HCT116 (cell line): ENCODE data around the gene KRT12. TPM values are rescaled to one million over a fixed set of nuclear protein-coding genes. Genes with fewer than 3 reads are reported as not detected.

ENCODE experiments used
- ATAC-seq: fragments of 200-7000 bp; cut with Tn5 transposase; 2 replicates; pipeline ENCODE4 v1.9.1; 2020; ENCODE audit warnings: mild to moderate bottlenecking, moderate library complexity
- BruUV-seq: library from RNA; stranded (reverse); fragments of 400-500 nt; replicated peaks from 2 replicates; lab custom pipeline; 2021; lab: Mats Ljungman, UMichigan
- CTCF ChIA-PET: fragments of 300-600 bp; sonication (Branson Sonifier 250); formaldehyde crosslinking; loops from one replicate; lab custom pipeline; 2021; ENCODE audit warnings: antibody characterized with exemption; lab: Charles Lee
- POLR2A ChIA-PET: fragments of 300-600, 350-600 bp; sonication (Branson Sonifier 250); formaldehyde crosslinking; loops from one replicate; lab custom pipeline; 2021; ENCODE audit warnings: antibody characterized with exemption; lab: Charles Lee
- RAD21 ChIA-PET, 2 experiments: fragments of 300-600 bp; sonication (Branson Sonifier 250); formaldehyde crosslinking; loops; one replicate each; lab custom pipeline; 2023; ENCODE audit warnings: low total read pairs in 2 of 2; ENCODE audit not compliant: uncharacterized antibody in 2 of 2, unreplicated experiment in 2 of 2, low non-redundant PET in 1 of 2; lab: Charles Lee
- DNase-seq: peaks from one replicate; pipeline ENCODE4 v3.0.0-alpha.2; 2010; ENCODE audit warnings: low read depth, low spot score
- H2AFZ ChIP-seq: fragments of 200-600 bp; shearing (Covaris generic), sonication (generic); 2 replicates; pipeline ENCODE4 v1.6.1; 2017; ENCODE audit warnings: low read depth, mixed run types, mixed read lengths, antibody characterized with exemption, low read length; ENCODE audit not compliant: poor library complexity, severe bottlenecking
- H3K27ac ChIP-seq: 2 replicates; pipeline ENCODE4 v1.5.1; 2012; ENCODE audit warnings: low read depth, low read length
- H3K27me3 ChIP-seq: fragments of 200-600 bp; sonication (generic); 2 replicates; pipeline ENCODE4 v1.6.1; 2016; ENCODE audit warnings: mixed run types, low read length, mixed read lengths; ENCODE audit not compliant: insufficient read depth
- H3K36me3 ChIP-seq, 2 experiments: fragments of 200-500 bp in 1 of 2; fragments of 200-600 bp in 1 of 2; sonication (Bioruptor generic) in 1 of 2; sonication (generic) in 1 of 2; 2 replicates each; pipeline versions ENCODE4 v1.5.1 to v1.6.1; 2014 to 2016; ENCODE audit warnings: low read length in 2 of 2, inconsistent platforms in 1 of 2, mixed read lengths in 1 of 2, mixed run types in 1 of 2; ENCODE audit not compliant: insufficient read depth in 2 of 2, control insufficient read depth in 1 of 2
- H3K4me1 ChIP-seq, 2 experiments: fragments of 200-600 bp in 1 of 2; sonication (generic) in 1 of 2; 2 replicates each; pipeline versions ENCODE4 v1.5.1 to v1.6.1; 2012 to 2017; ENCODE audit warnings: low read length in 2 of 2, inconsistent platforms in 1 of 2, mild to moderate bottlenecking in 1 of 2, mixed read lengths in 1 of 2, mixed run types in 1 of 2, moderate library complexity in 1 of 2; ENCODE audit not compliant: insufficient read depth in 2 of 2, control insufficient read depth in 1 of 2
- H3K4me2 ChIP-seq: fragments of 200-600 bp; sonication (generic); 2 replicates; pipeline ENCODE4 v1.6.1; 2017; ENCODE audit warnings: mixed run types, low read length, mixed read lengths
- H3K4me3 ChIP-seq, 2 experiments: fragments of 200-600 bp in 1 of 2; sonication (generic) in 1 of 2; replicated peaks in 1 of 2; 2 replicates each; pipeline ENCODE4 v1.5.1; 2011 to 2016; ENCODE audit warnings: low read length in 2 of 2, control low read depth in 1 of 2, low read depth in 1 of 2, mild to moderate bottlenecking in 1 of 2, mixed read lengths in 1 of 2, mixed run types in 1 of 2
- H3K79me2 ChIP-seq: fragments of 200-600 bp; sonication (generic); 2 replicates; pipeline ENCODE4 v1.6.1; 2017; ENCODE audit warnings: mild to moderate bottlenecking, mixed run types, low read length, moderate library complexity, mixed read lengths; ENCODE audit not compliant: insufficient read depth
- H3K9ac ChIP-seq: fragments of 200-600 bp; sonication (generic); 2 replicates; pipeline ENCODE4 v1.6.1; 2016; ENCODE audit warnings: low read length, mixed read lengths
- H3K9me2 ChIP-seq: fragments of 200-600 bp; sonication (generic), shearing (Covaris generic); 2 replicates; pipeline ENCODE4 v1.6.1; 2017; ENCODE audit warnings: mixed run types, mild to moderate bottlenecking, moderate library complexity; ENCODE audit not compliant: insufficient read depth
- H3K9me3 ChIP-seq, 2 experiments: fragments of 200-500 bp in 1 of 2; fragments of 200-600 bp in 1 of 2; sonication (Bioruptor generic) in 1 of 2; sonication (generic) in 1 of 2; 2 replicates each; pipeline ENCODE4 v1.6.1; 2014 to 2017; ENCODE audit warnings: low read length in 2 of 2, mixed read lengths in 2 of 2, inconsistent platforms in 1 of 2, low read depth in 1 of 2, mild to moderate bottlenecking in 1 of 2, mixed run types in 1 of 2, moderate library complexity in 1 of 2; ENCODE audit not compliant: control insufficient read depth in 1 of 2, insufficient read depth in 1 of 2
- H4K20me1 ChIP-seq: fragments of 200-600 bp; sonication (generic), shearing (Covaris generic); 2 replicates; pipeline ENCODE4 v1.6.1; 2017; ENCODE audit warnings: mixed run types, mild to moderate bottlenecking, moderate library complexity; ENCODE audit not compliant: insufficient read depth
- CTCF ChIP-seq, 3 experiments: fragments of 200-600 bp in 1 of 3; sonication (generic) in 1 of 3; IDR thresholded peaks in 2 of 3; conservative IDR thresholded peaks in 1 of 3; 2 replicates each; pipeline ENCODE4 v1.5.1; 2012 to 2017; ENCODE audit warnings: low read depth in 2 of 3, low read length in 2 of 3, antibody characterized with exemption in 1 of 3, borderline replicate concordance in 1 of 3, control low read depth in 1 of 3, mild to moderate bottlenecking in 1 of 3, mixed read lengths in 1 of 3, mixed run types in 1 of 3, moderate library complexity in 1 of 3; ENCODE audit not compliant: insufficient read depth in 1 of 3
- POLR2AphosphoS5 ChIP-seq: IDR thresholded peaks from 2 replicates; pipeline ENCODE4 v1.6.1; 2011; ENCODE audit warnings: mild to moderate bottlenecking, low read depth, low read length, moderate library complexity
- intact Hi-C: fragments of 100-400 bp; cut with micrococcal nuclease; formaldehyde crosslinking; loops from 2 replicates; pipeline ENCODE4 v1.10.0; 2022
- total RNA-seq: library from RNA; stranded (reverse); gene quantifications from one replicate; pipeline ENCODE4 v1.2.1, GENCODE V29; 2021; ENCODE audit not compliant: unreplicated experiment

The KRT12 gene
- total RNA-seq, 1 experiment from 2014 or later = not detected

- no peak within 1 kb of the TSS for H3K9ac ChIP-seq
- CTCF ChIA-PET = interaction anchor here (1.4 kb wide), 1 partner anchor 11 kb away, joined by 6 read pairs; no protein-coding TSS in a partner anchor
- H3K79me2 ChIP-seq = no peaks in the 10 kb centered on the region
- RAD21 ChIA-PET = interaction anchor here in 1 of 2 experiments (0.6 kb wide), 1 partner anchor 32 kb away, joined by 3 read pairs; no protein-coding TSS in a partner anchor
- no peak within 1 kb of the TSS for H3K4me2 ChIP-seq
- H3K4me1 ChIP-seq = peaks cover 0 to 13% of the 10 kb centered on the region in 2 experiments; a peak in 2 of 4 replicates
- no peaks in the 10 kb centered on the region for H3K36me3 ChIP-seq
- peak within 1 kb of the TSS; percentile 40 for H2AFZ ChIP-seq
- no peak for TF ChIP-seq POLR2AphosphoS5
- TF ChIP-seq CTCF (IDR thresholded peaks at IDR 0.05 in 2 of 3, conservative IDR thresholded peaks at IDR 0.05 in 1 of 3; ENCODE audit: borderline replicate concordance in 1 of 3, insufficient read depth in 1 of 3, low read depth in 2 of 3, low read length in 2 of 3) = peak in 2 of 3 experiments; percentile 32 to 52; a peak in 2 of 6 replicates
- POLR2A ChIA-PET = interaction anchor here (1.0 kb wide), 1 partner anchor 17 kb away, joined by 3 read pairs; no protein-coding TSS in a partner anchor
- DNase-seq = no peak
- no peak within 1 kb of the TSS for H3K4me3 ChIP-seq
- no peaks in the 10 kb centered on the region for H4K20me1 ChIP-seq
- H3K27ac ChIP-seq = no peak within 1 kb of the TSS
- H3K27me3 ChIP-seq = no peaks in the 10 kb centered on the region
- intact Hi-C loops = no loop called here
- H3K9me2 ChIP-seq = no peaks in the 10 kb centered on the region
- BruUV-seq = TSS peak; percentile 38
- peak; percentile 73 for ATAC-seq
- no peaks in the 10 kb centered on the region for H3K9me3 ChIP-seq
Observed at GRCh38 chr17:40884708-40885512, 17.9 kb upstream of the KRT12 start, which contains the start of gene KRT20. TSS of gene KRT20 (minus strand) at chr17:40885242. CDS start at chr17:40885185, 57 bp downstream.
